GM10266 (cell line): Measurements from ENCODE around the gene PERM1.
"Not testable (repeated sequence)": the region's sequence is repeated elsewhere in the genome, so short reads cannot be mapped to it uniquely, and the experiment has no call there.

ENCODE experiments used
- DNase-seq: peaks from one replicate; pipeline ENCODE4 v3.0.0; 2012; ENCODE audit errors: extremely low spot score
- CTCF ChIP-seq: IDR thresholded peaks from 2 replicates; pipeline ENCODE4 v1.5.1; 2012; ENCODE audit warnings: mild to moderate bottlenecking, low read depth; ENCODE audit not compliant: control insufficient read depth, insufficient read depth; ENCODE audit errors: missing control alignments

The PERM1 gene

GRCh38 chr1:1020000-1020404 is 38.1 kb upstream of the PERM1 start, which contains the start of gene AGRN:
AGRN (plus strand) TSS chr1:1020120; CDS start chr1:1020173, 53 bp downstream.
- TF ChIP-seq CTCF = no peak
- DNase-seq = peak; percentile 85

GRCh38 chr1:1019122-1019999 is 37.5 kb upstream of the PERM1 start:
- TF ChIP-seq CTCF = peak; percentile 71
- peak; percentile 99 for DNase-seq

DNA sequence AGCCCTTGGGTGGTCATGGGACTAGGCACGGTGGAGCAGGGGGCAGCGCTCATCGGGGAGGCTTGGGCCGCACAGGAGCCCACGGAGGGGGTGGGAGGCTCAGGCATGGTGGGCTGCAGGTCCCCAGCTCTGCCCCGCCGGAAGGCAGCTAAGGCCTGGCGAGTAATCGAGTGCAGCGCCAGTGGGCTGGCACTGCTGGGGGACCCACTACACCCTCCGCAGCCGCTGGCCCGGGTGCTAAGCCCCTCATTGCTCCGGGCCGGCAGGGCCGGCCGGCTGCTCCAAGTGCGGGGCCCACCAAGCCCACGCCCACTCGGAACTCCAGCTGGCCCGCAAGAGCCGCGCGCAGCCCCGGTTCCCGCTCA is 36.4 kb upstream of the PERM1 start:
- DNase-seq = not testable (repeated sequence)

DNA sequence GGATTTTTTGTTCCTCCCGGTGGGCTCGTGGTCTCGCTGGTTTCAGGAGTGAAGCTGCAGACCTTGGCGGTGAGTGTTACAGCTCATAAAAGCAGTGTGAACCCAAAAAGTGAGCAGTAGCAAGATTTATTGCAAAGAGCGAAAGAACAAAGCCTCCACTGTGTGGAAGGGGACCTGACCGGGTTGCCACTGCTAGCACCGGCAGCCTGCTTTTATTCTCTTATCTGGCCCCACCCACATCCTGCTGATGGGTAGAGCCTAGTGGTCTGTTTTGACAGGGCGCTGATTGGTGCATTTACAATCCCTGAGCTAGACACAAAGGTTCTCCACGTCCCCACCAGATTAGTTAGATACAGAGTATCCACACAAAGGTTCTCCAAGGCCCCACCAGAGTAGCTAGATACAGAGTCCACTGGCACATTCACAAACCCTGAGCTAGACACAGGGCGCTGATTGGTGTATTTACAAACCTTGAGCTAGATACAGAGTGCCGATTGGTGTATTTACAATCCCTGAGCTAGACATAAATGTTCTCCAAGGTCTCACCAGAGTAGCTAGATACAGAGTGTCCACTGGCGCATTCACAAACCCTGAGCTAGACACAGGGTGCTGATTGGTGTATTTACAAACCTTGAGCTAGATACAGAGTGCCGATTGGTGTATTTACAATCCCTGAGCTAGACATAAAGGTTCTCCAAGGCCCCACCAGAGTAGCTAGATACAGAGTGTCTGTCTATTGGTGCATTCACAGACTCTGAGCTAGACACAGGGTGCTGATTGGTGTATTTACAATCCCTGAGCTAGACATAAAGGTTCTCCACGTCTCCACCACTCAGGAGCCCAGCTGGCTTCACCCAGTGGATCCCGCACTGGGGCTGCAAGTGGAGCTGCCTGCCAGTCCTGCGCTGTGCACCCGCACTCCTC is 35.8 kb upstream of the PERM1 start:
- not testable (repeated sequence) for DNase-seq

GRCh38 chr1:1014799-1015681 is 33.1 kb upstream of the PERM1 start:
- TF ChIP-seq CTCF = peak; percentile 43

GRCh38 chr1:1013922-1014648 is 32.2 kb upstream of the PERM1 start:
- TF ChIP-seq CTCF = no peak
- DNase-seq = no peak

More at GRCh38 chr1:1014799-1015681, 33.1 kb upstream of the PERM1 start:
- DNase-seq = no peak

GRCh38 chr1:1013105-1013921 is 31.4 kb upstream of the PERM1 start, which contains the start of gene ISG15:
ISG15 (plus strand) TSS chr1:1013497; CDS start chr1:1013574, 77 bp downstream.
- TF ChIP-seq CTCF = no peak
- peak; percentile 87 for DNase-seq

GRCh38 chr1:1012736-1013104 is 30.8 kb upstream of the PERM1 start:
- not testable (repeated sequence) for DNase-seq
